ENCODE measurements around the gene TMEM81. TPM values are rescaled to one million over a fixed set of nuclear protein-coding genes. Genes with fewer than 3 reads are reported as not detected.
A peak's percentile ranks its signal among the peaks of the same experiment; 100 is the strongest.

Gene TMEM81
- polyA plus RNA-seq, 1 experiment = 1.5 TPM

DNA sequence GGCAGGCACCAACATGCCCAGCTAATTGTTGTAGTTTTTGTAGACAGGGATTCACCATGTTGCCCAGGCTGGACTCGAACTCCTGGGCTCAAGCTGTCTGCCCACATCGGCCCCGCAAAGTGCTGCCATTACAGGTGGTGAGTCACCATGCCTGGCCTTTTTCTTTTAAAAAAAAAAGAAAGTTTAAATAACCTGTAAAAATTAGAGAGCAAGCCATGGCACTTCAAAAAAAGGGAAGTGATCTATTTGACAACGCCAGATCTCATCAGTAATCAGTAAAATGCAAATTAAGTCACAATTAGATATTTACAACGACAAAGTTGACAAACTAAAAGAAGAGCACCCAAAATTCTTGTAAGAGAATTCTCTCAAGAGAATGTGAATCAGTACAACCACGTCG lies 40.5 kb upstream of the TMEM81 start:
- POLR2A ChIA-PET = no interaction called here
- Histone ChIP-seq H3K36me3 (ENCODE audit: control insufficient read depth, insufficient read depth, low read length) (no peaks in the 10 kb centered on the region), H3K4me3 (ENCODE audit: low read depth, low read length) (no peak overlapping the region), H3K27me3 (ENCODE audit: control insufficient read depth, insufficient read depth, low read length) (no peaks in the 10 kb centered on the region)
- DNase-seq (ENCODE audit: low read depth) = no peak
- CTCF ChIA-PET = no interaction called here
- TF ChIP-seq, protein P1, sequence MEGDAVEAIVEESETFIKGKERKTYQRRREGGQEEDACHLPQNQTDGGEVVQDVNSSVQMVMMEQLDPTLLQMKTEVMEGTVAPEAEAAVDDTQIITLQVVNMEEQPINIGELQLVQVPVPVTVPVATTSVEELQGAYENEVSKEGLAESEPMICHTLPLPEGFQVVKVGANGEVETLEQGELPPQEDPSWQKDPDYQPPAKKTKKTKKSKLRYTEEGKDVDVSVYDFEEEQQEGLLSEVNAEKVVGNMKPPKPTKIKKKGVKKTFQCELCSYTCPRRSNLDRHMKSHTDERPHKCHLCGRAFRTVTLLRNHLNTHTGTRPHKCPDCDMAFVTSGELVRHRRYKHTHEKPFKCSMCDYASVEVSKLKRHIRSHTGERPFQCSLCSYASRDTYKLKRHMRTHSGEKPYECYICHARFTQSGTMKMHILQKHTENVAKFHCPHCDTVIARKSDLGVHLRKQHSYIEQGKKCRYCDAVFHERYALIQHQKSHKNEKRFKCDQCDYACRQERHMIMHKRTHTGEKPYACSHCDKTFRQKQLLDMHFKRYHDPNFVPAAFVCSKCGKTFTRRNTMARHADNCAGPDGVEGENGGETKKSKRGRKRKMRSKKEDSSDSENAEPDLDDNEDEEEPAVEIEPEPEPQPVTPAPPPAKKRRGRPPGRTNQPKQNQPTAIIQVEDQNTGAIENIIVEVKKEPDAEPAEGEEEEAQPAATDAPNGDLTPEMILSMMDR (IDR thresholded peaks at IDR 0.05; ENCODE audit: insufficient read depth, low read depth, low read length) = no peak

DNA sequence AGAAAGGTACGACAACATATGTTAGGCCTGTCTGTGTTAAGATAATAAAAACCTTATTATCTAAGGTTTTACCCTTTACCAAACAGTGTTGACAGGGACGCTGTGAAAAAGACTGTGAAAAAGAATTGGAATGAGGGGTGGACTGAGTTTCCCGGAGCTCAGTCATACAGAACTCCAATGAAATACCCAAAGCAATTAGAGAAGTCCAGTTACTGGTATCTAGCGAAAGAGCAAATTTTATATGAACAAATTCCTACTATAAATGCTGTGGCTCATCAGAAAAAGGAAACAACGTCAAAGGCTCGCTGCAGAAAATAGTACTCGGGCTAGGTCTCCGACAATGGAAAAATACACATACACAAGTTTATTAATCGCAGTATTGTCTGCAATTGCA lies 38.2 kb upstream of the TMEM81 start:
- Histone ChIP-seq H3K4me3 (ENCODE audit: low read depth, low read length) (peak overlapping the region; percentile 76), H3K27me3 (ENCODE audit: control insufficient read depth, insufficient read depth, low read length) (no peaks in the 10 kb centered on the region), H3K36me3 (ENCODE audit: control insufficient read depth, insufficient read depth, low read length) (no peaks in the 10 kb centered on the region)
- POLR2A ChIA-PET = interaction anchor here (0.7 kb wide), 1 partner anchor 565 kb away, joined by 3 read pairs; no protein-coding TSS in a partner anchor
- no peak for DNase-seq (ENCODE audit: low read depth)
- TF ChIP-seq, protein P1 (IDR thresholded peaks at IDR 0.05; ENCODE audit: insufficient read depth, low read depth, low read length) = no peak
- CTCF ChIA-PET = interaction anchor here (0.8 to 5.1 kb wide), 10 partner anchors 12 to 199 kb away, joined by 3 to 32 read pairs (median 4); partner anchors contain the start of gene NUAK2

- DNase-seq (ENCODE audit: low read depth) = peak; percentile 86
- TF ChIP-seq, protein P1 (IDR thresholded peaks at IDR 0.05; ENCODE audit: insufficient read depth, low read depth, low read length) = peak; percentile 92
- H3K4me3 ChIP-seq (ENCODE audit: low read depth, low read length) = peak within 1 kb of the TSS; percentile 76
- ChIA-PET POLR2A (interaction anchor here (0.6 to 0.8 kb wide), 3 partner anchors 13 to 780 kb away, joined by 3 read pairs; no protein-coding TSS in a partner anchor), CTCF (interaction anchor here (0.7 to 5.1 kb wide), 14 partner anchors 13 to 238 kb away, joined by 3 to 32 read pairs (median 4); partner anchors contain the start of gene TMCC2)
- no peaks in the 10 kb centered on the region for H3K27me3 ChIP-seq (ENCODE audit: control insufficient read depth, insufficient read depth, low read length)
- H3K36me3 ChIP-seq (ENCODE audit: control insufficient read depth, insufficient read depth, low read length) = no peaks in the 10 kb centered on the region
These were observed 37.6 kb upstream of the TMEM81 start, which contains the start of gene RBBP5 for GRCh38 chr1:205121660-205122488. TSS of gene RBBP5 (minus strand) at chr1:205121978. CDS start at chr1:205121873, 105 bp downstream.

- Histone ChIP-seq H3K4me3 (ENCODE audit: low read depth, low read length) (no peak overlapping the region), H3K36me3 (ENCODE audit: control insufficient read depth, insufficient read depth, low read length) (no peaks in the 10 kb centered on the region), H3K27me3 (ENCODE audit: control insufficient read depth, insufficient read depth, low read length) (no peaks in the 10 kb centered on the region)
- ChIA-PET POLR2A (no interaction called here), CTCF (interaction anchor here (1.0 to 5.1 kb wide), 2 partner anchors 130 to 137 kb away, joined by 3 to 32 read pairs; no protein-coding TSS in a partner anchor)
- DNase-seq (ENCODE audit: low read depth) = no peak
- TF ChIP-seq, protein P1 (IDR thresholded peaks at IDR 0.05; ENCODE audit: insufficient read depth, low read depth, low read length) = no peak
These were observed 34.5 kb upstream of the TMEM81 start for GRCh38 chr1:205118752-205119151.

DNA sequence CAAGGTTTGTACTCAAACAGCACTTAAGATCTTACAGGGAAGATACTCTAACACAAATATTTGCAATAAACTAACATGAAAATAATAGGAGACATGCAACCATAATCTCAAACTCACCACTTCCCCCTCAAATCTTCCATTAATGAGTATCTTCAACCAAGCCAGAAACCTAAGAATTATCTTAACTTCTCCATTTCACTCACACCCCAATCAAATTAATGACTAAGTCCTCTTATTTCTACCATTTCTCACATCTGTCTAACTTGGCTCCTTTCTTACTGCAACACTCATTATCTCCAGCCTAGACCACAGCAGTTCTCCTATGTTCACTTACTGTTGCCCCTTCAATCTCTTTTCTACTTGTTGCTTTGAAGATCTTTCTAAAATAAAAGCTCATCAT lies 27.1 kb upstream of the TMEM81 start:
- TF ChIP-seq, protein P1 (IDR thresholded peaks at IDR 0.05; ENCODE audit: insufficient read depth, low read depth, low read length) = no peak
- POLR2A ChIA-PET = no interaction called here
- DNase-seq (ENCODE audit: low read depth) = no peak
- peaks cover 2% of the 10 kb centered on the region for H3K36me3 ChIP-seq (ENCODE audit: control insufficient read depth, insufficient read depth, low read length)
- H3K4me3 ChIP-seq (ENCODE audit: low read depth, low read length) = no peak overlapping the region
- CTCF ChIA-PET = interaction anchor here (1.9 kb wide), 1 partner anchor 145 kb away, joined by 4 read pairs; no protein-coding TSS in a partner anchor
- no peaks in the 10 kb centered on the region for H3K27me3 ChIP-seq (ENCODE audit: control insufficient read depth, insufficient read depth, low read length)

Data from BJ (cell line).